PC-3 (cell line): ENCODE results near the gene PCNP.

Experiments
- EZH2 ChIP-seq: fragments of 300-600 bp; sonication (generic); IDR thresholded peaks from one replicate; pipeline ENCODE4 v1.6.1; 2017; ENCODE audit warnings: antibody characterized with exemption, mild to moderate bottlenecking, low read length; ENCODE audit not compliant: unreplicated experiment
- EZH2phosphoT487 ChIP-seq: fragments of 300-600 bp; sonication (generic); IDR thresholded peaks from 2 replicates; pipeline ENCODE4 v1.6.1; 2018; ENCODE audit warnings: mild to moderate bottlenecking, antibody characterized with exemption, low read length, borderline replicate concordance
- TF ChIP-seq, protein P1 (sequence below): fragments of 300-600 bp; sonication (generic); conservative IDR thresholded peaks from 2 replicates; pipeline ENCODE4 v1.5.1; 2017; ENCODE audit warnings: antibody characterized with exemption, low read depth, mild to moderate bottlenecking, low read length

- TF ChIP-seq, protein P1, sequence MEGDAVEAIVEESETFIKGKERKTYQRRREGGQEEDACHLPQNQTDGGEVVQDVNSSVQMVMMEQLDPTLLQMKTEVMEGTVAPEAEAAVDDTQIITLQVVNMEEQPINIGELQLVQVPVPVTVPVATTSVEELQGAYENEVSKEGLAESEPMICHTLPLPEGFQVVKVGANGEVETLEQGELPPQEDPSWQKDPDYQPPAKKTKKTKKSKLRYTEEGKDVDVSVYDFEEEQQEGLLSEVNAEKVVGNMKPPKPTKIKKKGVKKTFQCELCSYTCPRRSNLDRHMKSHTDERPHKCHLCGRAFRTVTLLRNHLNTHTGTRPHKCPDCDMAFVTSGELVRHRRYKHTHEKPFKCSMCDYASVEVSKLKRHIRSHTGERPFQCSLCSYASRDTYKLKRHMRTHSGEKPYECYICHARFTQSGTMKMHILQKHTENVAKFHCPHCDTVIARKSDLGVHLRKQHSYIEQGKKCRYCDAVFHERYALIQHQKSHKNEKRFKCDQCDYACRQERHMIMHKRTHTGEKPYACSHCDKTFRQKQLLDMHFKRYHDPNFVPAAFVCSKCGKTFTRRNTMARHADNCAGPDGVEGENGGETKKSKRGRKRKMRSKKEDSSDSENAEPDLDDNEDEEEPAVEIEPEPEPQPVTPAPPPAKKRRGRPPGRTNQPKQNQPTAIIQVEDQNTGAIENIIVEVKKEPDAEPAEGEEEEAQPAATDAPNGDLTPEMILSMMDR: no peak
- TF ChIP-seq EZH2phosphoT487 (no peak), EZH2 (no peak)
Observed at GRCh38 chr3:101533603-101533968, 40.4 kb upstream of the PCNP start.
